GM12878 (cell line): ENCODE data around the gene CTBP1.

ENCODE experiments used
- CBFB ChIP-seq: IDR thresholded peaks from 2 replicates; pipeline ENCODE4 v1.6.1; 2016; ENCODE audit warnings: antibody characterized with exemption, low read depth
- POLR2A ChIP-seq: IDR thresholded peaks from 2 replicates; pipeline ENCODE4 v1.6.1; 2011; ENCODE audit warnings: low read depth, mild to moderate bottlenecking, low read length
- SP1 ChIP-seq: IDR thresholded peaks from one replicate; pipeline ENCODE4 v1.6.1; 2011; ENCODE audit warnings: low read depth, low read length
- TCF12 ChIP-seq: IDR thresholded peaks from 2 replicates; pipeline ENCODE4 v1.6.1; 2011; ENCODE audit warnings: low read depth, mild to moderate bottlenecking, low read length
- TF ChIP-seq, protein P1 (sequence below), 3 experiments: IDR thresholded peaks in 2 of 3; conservative IDR thresholded peaks in 1 of 3; 2 replicates each; pipeline ENCODE4 v1.5.1; 2011; ENCODE audit warnings: low read depth in 3 of 3, low read length in 3 of 3, mild to moderate bottlenecking in 3 of 3, control low read depth in 2 of 3, moderate library complexity in 2 of 3, inconsistent platforms in 1 of 3, mixed read lengths in 1 of 3; ENCODE audit not compliant: control insufficient read depth in 2 of 3, insufficient read depth in 1 of 3; ENCODE audit errors: extremely low read depth in 1 of 3

DNA sequence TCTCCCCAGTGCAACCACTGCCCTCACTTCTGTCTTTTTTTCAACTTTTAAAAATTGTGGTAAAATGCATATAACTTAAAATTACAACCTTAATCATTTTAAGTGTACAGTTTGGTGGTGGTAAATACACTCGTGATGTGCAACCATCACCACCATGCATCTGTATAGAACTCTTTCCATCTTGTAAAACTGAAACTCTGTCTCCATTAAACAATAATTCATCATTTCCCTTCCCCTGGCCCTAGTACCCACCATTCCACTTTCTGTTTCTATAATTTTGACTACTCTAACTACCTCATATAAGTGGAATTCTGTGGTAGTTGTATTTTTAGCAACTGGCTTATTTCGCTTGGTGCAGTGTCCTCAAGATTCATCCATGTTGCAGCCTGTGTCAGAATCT, 6.8 kb upstream of the CTBP1 start:
- TF ChIP-seq TCF12 (no peak), CBFB (no peak), SP1 (no peak), POLR2A (no peak)
- TF ChIP-seq, protein P1, sequence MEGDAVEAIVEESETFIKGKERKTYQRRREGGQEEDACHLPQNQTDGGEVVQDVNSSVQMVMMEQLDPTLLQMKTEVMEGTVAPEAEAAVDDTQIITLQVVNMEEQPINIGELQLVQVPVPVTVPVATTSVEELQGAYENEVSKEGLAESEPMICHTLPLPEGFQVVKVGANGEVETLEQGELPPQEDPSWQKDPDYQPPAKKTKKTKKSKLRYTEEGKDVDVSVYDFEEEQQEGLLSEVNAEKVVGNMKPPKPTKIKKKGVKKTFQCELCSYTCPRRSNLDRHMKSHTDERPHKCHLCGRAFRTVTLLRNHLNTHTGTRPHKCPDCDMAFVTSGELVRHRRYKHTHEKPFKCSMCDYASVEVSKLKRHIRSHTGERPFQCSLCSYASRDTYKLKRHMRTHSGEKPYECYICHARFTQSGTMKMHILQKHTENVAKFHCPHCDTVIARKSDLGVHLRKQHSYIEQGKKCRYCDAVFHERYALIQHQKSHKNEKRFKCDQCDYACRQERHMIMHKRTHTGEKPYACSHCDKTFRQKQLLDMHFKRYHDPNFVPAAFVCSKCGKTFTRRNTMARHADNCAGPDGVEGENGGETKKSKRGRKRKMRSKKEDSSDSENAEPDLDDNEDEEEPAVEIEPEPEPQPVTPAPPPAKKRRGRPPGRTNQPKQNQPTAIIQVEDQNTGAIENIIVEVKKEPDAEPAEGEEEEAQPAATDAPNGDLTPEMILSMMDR (IDR thresholded peaks at IDR 0.05 in 2 of 3, conservative IDR thresholded peaks at IDR 0.05 in 1 of 3; ENCODE audit: control insufficient read depth in 2 of 3, extremely low read depth in 1 of 3, insufficient read depth in 1 of 3, low read depth in 3 of 3, low read length in 3 of 3): no peak
